Fibroblast of skin of right quadriceps (primary cell): ENCODE data around the gene TNS1.

ENCODE experiments used
- DNase-seq: peaks from one replicate; pipeline ENCODE4 v3.0.0-alpha.2; 2013

TNS1 gene

DNA sequence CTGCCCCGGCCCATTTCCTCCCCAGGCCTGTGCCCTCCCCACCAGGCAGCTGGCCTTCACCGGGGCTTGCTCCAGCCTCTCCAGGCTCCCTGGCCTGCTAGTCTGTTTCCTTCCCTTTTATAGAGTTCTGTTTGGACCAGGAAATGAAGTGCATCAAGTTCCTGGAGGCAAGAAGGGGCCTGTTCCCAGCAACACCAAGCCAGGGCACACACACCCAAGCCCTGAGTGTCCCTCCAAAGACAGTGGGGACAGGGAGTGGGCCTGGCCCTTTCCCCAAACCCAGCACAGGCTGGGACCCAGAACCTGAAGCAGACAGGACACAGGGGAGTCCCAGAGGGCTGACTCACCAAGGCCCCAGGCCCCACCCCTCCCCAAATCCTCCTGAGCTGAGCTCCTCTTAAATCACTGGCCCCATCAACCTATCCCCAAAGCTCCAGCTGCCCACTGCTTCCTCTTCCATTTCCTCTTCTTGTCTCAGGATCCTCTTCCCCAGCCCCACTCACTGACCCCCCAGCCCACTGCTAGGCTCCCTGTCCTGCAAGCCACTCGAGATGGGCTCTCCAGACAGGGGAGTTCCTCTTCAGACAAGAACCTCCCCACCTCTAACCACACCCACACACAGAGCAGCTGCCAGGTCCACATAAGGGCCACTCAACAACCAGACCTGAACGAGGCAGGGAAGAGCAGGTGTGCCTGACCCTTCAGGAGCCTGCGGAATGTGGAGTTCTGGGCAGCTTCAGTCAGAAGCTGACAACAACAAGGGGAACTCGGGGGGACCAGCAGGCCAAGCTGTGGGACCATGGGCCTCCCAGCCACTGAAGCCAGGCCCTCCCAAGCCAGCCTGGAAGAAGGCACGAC lies 74.2 kb downstream of the TNS1 start:
- DNase-seq: peak; percentile 39

DNA sequence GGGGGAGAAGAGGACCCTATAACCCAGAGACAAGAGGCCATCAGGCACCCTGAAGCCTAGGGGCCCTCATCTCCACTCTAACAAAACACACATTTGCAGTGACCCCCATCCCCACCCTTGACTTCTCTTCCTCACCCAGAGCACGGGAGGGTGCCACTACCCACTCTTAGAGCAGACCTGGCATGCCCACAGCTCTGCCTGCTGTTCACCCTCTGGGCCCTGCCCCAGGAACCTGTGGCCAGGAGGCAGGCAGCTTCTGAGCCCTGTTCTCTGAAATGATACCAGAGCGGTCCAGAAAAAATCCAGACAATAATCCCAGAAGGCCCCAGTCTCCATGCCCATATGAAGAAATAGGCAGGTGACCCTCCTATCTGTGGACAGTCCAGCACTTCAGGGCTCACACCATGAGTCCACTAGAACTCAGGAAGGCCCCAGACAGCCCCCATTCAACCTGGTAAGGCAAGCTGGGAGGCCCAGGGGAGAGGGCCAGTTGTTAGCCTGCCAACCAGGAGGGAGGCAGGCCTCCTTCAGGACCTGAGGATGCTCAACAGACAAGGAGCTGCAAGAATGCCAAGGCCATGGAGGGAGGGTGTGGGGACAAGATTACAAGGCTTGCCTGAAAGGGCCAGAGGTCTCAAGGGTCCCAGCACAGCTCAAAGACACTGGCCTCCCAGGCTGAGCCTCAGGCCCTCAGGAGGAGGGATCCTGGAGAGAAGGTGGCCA lies 75.0 kb downstream of the TNS1 start:
- no peak for DNase-seq

DNA sequence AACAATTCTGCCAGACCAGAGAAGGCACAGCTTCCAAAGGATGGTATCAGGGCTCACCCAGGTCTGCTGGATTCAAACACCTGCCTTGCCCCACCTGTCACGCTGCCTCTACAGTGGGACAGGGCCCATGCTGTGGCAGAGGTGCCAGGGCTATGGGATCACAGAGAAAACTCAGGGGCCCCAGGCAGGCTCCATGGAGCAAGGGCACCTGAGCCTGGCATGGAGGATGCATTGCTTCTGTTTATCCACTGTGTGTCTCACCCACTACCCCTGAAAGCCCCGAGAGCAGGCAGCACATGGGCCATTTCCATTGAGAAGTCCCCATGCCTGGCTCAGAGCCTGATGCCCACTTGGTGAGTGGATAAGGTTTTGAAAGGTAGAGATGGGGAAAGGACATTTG lies 76.0 kb downstream of the TNS1 start:
- DNase-seq: no peak

DNA sequence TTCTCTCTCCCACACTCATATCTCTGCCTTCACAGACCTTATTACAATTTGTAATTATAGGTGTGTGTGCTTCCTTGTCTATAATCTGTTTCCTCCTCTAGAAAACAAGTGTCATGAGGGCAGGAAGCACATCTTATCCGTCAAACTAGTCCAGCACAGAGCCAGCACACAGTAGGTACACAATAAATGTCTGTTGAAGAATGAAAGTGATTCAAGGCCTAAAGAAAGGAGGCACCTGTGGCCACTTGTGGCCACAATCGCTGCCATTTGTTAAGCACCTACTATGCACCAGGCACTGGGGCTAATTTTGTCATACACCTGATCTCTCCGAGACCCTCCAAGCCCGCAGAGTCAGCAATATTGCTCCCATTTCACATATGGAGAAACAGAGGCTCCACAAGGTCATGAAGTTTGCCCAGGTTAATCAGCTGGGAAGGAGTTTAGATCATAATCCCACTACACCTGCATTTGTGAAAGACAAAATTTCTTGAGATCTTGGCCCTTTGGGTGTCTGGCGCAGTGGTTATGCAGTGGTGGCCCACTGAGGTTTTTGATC lies 78.4 kb downstream of the TNS1 start:
- DNase-seq: no peak

DNA sequence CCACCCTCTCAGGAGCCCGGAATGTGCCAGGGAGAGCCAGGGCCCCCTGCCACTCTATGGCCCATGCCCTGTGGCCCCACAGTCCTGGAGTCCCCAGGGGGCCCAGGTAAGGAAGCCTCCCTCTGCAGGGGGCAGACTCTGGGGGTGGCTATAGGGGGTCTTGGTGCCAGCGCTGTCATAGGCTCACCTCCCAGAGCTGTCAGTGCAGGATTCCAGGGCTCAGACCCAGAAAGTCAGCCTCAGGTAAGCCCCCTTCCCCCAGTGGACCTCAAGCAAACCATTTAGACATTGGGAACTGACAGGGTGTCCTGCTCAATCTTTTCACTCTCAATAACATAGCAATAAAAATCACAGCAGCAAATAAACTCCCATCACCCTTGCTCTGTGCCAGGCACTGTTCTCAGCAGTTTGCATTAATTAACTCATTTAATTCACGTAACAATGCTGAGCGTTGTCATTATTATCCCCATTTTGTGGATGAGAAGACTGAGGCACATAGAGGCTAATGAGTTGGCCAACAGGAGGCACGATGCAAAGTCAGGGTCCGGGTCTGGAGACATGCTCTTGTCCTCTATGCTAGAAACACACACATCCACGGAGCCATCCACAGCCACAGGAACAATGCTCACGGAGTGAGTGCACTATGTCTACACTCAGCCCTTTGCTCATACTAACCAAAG lies 79.6 kb downstream of the TNS1 start:
- DNase-seq: no peak

DNA sequence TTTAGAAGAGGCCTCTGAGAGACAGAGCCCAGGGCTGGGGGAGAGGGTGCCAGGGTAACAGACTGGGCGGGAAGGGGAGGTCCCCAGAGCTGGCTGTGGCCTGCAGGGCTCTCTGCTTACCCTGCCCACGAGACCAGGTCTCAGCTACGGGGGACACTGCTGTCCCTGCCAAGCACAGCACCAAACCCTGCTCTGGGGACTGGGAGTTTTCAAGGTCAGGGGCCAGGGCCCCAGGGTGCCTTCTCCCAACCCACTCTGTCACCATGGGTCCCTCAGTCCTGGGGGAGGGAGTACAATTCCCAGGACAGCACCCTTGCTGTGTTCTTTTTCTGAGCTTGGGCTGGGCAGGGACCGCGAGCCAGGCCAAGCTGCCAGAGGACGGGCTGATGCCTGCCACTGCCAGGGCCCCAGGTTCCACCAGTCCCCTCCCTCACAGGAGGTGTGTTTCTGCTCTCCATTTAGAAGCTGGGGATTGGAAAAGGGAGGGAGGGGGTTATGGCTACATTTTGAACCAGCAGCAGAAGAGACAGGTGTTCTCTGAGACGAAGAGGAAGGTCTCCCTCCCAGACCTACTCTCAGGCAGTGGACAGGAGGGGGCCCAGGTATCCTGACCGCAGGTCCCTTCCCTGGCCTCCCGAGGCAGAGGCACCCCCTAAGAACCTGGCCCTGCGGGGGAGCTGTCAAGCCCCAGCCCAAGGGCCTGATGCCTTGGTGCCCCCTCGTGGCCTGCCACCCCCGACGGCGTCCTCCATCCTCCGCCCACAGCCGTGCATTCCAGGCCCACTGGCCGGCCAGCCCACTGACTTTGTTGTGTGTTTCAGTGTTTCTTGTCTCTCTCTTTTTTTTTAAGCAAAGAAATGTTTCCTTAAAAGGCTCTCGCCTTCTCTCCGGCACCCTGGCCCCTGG lies 80.4 kb downstream of the TNS1 start:
- peak; percentile 35 for DNase-seq

DNA sequence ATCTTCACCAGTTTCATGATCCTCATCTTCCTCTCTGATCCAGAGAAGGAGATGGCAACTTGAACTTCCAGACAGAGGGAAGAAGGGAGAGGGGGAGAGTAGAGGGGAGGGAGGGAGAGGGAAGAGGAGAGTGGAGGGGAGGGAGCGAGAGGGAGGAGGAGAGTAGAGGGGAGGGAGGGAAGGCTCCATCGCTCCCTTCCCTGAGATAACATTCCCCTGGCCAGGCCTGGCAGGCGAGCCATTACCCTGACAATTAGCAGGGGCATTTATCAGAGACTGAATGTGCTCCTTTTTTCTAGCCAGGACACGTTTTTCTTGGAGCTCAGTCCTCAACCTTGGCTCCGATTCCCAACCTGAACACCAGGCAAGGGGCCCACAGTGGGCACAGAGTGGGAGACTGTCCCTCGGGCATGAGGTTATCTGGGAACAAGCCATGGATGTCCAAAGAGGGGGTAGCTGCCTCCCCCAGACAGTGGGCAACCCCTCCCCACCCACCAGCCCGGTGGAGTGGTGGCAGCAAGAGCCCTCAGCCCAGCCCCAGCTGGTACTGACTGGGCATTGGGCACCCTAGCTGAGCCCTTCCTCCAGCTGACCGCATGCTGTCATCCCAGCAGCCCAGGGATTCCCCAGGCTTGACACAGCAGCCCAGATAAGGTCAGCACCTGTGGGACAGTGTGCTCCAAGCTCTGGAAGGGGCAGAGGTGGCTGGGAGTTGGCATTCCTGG lies 81.8 kb downstream of the TNS1 start:
- DNase-seq: peak; percentile 52

DNA sequence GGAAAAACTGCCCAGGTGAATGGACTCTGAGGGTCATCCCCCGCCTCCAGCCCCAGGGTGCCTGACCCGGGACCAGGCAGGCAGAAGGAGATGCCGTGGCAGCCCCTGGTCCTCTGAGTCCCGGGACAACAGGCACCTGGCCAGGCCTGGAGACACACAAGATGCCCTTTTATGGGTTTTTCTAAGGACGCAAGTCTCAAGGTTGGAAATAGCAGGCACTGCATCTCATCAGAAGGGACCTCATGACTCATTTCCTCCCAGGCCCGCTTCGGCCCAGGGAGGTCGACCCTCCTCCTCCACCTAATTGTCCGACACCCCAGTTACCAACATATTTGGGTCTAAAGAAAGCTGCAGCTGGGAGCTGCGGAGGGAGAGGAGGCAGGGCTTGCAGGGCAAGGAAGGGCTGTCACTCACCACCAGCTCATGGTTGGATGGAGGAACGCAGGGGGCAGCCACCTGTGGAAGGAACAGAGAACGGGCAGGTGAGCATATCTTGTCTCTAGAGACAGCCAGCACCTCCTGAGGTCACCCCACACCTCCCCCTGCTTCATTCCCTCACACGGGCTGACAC lies 82.9 kb downstream of the TNS1 start:
- peak; percentile 92 for DNase-seq

DNA sequence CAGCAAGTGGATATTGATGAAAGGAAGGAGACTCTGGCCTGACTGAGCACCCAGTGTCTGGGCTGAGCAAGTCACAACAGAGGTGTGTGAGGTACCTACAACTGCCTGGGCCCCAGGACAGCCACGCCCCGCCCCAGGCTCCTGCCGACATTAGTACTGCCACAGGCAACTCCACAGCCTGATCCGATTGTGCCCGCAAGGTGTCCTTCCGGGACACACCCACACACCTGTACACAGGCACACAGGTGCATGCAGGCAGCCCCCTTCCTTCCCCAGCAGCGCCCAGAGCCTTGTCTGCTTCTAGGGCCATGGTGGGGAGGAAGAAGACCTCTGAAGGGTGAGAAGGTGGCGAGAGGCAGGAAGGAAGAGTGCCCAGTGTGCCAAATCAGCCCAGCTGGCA lies 83.6 kb downstream of the TNS1 start:
- DNase-seq: no peak

DNA sequence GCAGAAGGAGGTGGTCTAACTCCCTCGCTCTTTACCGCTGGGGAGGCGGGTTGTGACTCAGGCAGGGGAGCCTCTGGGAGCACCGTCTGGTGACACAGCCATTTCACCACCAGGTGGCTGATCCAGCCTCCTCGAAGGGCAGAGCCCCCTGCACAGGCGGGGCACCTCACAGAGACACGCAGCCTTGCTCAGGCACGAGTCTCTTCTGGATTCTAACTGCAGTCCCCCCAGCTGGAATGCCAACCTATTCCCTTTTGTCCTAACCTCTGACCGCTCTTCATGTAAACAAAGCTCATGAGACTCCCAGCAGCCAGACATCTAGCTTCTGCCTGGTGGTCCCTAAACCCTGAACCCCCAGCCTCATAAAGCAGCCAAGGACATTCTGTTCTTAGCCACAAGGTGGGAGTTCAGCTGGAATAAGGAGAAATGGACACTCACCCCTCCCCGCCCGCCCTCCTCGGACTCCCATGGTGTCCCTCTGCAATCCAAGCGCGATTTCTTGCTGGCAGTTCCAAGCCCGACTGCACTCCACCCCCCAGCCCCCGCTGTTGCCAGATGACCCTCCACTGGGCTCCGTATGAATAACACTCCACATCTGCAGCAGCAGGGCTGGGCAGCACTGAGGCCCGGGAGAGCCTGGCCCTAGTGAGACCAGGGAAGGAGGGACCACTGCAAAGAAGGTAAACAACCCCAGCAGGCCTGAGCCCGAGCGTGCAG lies 84.3 kb downstream of the TNS1 start:
- DNase-seq: peak; percentile 49

DNA sequence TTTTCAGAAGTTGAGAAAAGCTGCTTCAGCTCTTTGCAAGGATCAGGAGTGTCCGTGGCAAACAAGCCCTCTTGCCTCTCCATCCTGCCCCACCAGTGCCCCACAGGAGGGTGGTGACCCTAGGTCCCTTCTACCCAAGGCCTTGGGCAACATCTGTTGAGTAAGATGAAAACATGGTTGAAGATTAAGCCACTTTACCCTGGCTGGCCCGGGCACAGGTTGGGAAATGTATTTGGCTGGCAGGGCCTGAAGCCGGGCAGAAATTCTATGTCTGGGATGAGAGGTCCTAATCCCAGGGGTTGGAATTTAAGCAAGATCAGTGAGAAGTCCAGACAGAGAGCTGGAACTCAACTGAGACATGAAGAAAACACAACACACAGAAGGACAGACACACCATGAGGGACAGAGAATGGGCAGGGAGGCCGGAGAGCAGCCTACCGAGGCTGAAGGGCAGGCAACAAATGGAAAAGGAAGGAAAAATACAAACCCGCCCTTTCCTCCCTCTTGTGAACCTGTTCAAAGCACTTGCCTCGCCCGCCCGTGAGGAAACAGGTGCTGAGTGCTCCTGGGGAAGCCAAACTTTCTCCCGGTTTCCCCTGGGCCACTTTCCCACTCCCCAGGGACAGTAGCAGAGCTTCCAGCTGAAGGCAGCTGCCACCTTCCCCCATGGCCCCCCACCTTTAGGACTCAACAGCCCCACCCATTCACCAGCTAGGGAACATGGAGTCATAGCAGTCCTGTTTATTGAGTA lies 86.1 kb downstream of the TNS1 start:
- DNase-seq: no peak

DNA sequence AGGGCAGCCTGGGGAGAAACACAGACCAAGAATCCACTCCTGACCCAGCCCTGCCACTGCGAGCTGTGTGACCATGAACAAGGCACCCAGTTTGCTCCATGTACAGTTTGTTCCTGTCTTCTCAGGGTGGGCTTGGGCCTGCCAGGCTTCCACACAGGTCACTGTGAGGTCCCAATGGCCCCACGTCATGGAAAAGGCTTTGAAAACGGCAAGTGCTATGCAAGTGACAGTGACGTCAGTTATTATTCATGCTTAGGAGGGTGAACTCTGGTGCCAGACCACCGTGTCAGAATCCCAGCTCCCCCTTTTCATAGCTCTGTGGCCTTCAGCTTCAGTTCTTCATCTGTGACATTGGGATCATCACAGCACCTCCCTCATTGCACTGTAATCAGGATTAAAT lies 87.1 kb downstream of the TNS1 start:
- DNase-seq: no peak

DNA sequence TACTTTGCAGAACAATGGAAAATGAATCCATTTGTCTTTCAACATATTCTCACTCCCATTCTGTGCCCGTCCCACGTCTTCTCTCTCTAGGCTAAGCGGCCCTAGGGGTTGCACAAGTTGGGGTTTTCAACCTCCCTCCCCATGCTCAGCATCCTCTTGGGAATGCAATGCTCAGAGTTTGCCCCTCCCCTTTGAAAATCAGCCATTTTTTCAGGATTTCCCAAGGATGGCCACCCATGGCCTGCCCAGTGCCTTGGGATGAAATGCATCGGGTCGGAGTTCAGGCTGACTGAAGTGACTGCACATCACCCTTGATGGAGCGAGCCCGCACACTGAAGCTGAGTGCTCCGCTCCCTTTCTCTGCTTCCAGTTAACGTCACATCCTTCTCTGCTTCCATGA lies 87.9 kb downstream of the TNS1 start:
- DNase-seq: no peak

DNA sequence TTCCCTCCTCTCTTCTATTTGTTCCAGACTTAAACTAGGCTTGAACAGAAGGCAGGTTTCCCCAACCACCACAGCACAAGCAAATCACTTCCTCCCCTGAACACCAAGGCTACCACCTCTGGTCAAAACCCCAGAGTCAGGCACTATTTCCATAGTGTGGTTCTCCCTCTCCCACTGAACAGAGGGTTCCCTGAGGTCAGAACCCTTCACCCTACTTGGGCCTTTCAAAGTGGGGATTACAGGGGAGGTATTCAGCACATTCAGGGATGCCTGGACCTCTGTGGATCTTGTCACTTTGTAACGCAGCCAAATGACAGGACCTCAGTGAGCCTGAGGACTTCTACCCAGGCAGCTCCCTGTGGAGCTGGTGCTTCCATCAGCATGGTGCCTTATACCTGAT lies 88.7 kb downstream of the TNS1 start:
- DNase-seq: no peak

DNA sequence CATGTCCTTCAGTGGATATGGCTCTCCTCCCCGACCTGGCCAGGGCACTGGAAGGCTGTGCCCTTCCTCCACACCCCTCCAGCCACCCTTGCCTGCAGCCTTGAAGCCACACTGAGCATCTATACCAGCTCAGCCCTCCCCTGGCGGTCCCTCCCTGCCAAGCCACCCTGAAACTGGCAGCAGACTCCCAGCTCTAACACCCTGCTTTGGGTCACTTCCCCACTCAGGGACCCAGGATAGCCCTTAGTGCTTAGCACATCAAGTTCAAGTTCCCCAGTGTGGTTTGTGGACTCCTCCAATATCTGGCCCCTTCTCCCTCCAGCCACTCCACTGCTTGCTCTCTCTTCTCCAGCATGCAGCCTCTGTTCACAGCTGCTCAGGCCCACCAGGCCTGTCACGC lies 89.4 kb downstream of the TNS1 start:
- DNase-seq: no peak

DNA sequence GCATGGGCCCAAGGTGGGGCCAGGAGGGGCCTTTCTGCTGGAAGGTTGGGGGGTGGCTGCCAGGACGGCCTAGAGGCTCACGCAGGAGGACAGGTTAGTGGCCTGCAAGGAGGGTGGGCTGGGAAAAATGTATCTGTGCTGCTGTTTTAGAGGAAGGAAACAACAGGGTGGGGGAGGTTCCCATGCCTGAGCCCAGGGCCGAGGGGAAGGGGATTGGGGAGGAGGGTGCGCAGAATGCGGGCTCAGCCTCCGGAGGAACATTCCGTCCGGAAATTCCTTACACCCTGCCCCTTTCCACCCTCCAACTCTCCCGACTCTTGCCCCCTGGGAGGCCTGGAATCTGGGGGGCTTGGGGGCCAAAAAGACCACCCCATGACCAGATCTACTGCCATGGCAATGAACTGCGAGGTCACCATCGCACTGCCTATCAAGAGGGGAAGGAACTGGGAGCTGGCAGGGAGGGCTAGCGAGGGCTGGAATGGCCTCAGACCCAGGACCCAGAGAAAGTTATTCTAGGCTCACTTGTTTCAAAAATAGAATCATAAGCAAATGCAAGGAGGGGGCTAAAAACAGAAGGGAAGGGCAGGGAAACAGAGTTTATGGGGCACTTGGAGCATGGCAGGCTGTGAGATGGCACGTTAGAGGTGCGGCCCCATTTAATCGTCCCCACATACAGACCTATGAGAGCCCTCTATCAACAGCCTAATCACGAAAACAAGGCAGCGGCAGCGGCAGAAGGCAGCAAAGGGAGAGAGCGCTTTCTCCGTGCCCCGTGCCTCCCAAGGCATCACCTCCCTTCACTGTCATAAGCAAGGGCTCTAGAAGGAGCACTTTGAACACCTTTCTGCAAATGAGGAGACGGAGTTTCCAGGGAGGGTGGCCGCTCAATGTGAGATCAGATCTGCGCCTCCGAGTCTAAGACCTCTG lies 90.4 kb downstream of the TNS1 start:
- no peak for DNase-seq

DNA sequence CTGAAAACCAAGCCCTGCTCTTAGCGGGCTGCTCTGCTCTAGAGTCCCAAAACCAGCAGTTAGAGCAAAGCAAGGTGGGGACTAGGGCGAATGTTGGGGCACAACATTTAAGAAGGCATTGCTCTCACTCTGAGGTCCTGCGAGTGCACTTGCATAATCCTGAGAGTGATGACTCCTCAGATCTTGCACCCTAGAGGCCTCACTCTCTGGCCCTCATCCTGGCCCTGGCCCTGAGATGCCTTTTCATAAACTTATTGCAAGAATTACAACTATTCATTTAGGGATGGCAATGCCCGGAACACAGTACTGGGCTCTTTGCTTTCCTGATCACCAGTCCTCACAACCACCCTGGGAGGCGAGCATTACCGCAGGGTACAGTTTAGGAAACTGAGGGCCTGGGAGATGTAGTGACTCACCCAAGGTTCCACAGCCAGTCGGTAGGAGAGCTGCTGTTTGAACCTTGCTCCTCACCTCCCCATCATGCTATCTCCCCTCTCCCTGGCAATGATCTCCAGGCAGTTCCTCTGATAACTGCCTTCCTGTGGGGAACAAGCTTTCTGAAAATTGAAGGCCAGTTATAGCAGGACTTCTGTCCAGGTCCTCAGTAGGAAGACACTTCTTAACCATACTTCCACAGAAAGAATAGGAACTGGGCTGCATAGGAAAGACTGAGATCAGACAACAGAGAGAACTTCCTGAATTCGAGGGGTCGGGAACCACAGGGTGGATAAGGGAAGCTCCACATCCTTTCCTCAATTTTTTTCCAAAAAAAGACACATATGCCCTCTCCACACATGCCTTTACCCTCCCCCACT lies 91.3 kb downstream of the TNS1 start:
- DNase-seq: no peak

DNA sequence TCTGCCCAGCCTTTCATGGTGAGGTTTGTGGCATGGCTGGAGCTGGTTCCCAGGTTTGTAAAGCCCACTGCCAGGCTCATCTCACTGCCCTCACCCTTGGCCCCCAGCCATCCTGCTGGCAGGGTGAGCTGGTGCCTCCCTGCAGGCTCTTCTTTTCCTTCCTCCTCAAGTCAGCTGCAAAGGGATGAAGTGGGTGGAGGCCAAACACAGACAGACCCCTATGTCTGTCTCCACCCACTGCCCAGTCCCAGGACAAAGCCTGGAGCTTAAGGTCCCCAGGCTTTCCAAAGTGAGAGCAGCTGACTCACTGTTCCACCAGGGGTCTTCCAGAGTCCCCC lies 92.0 kb downstream of the TNS1 start:
- DNase-seq: no peak
